Prostate gland (tissue), 2 donors: ENCODE data around the gene SLCO3A1.

Experiments used
- POLR2A ChIP-seq: fragments of 450-650 bp; IDR thresholded peaks from one replicate; pipeline ENCODE4 v1.6.1; 2016; ENCODE audit warnings: antibody characterized with exemption, mild to moderate bottlenecking
- POLR2AphosphoS5 ChIP-seq: sonication (generic); formaldehyde crosslinking; IDR thresholded peaks from one replicate; pipeline ENCODE4 v1.6.1; 2017; ENCODE audit warnings: antibody characterized with exemption
- TF ChIP-seq, protein P1 (sequence below), 4 experiments: fragments of 200-600 bp in 2 of 4; fragments of 450-650 bp in 2 of 4; sonication (generic) in 2 of 4; IDR thresholded peaks; 1 replicate in 3 of 4; 2 replicates in 1 of 4; pipeline ENCODE4 v1.5.1; 2016 to 2019; ENCODE audit warnings: antibody characterized with exemption in 4 of 4, mild to moderate bottlenecking in 2 of 4, moderate library complexity in 2 of 4

DNA sequence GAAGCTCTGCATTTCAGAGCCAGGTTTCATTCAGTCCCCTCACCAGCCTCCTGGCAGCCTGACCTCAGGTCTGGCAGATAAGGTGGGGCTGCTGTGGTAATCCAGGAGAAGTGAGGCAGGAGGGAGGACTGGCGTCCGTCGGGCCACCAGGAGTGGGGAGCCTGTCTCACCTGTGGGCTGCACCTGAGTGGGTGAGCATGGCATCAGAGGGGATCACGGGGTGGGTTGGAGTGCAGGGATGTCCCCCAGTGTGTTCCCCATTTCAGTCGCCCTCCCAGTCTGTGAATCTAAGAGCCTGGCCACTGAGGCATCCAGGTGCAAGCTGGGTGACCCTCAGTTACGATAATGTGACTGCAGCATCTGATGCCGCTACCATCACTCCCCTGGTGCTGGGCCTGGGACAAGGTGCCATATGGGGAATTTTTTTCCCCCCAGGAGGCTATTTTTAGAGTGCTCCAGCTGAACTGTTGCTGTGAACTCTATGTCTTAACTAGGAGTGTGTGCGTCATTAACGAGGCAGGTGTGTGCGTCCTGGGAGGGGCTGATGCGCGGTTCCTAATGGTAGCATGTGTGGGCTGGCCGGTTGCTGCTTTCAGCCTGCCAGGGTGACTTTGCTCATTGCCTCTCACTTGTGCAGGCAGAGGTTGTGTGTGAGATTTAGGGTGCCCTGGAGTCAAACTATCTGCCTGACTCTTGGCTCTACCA lies 165.2 kb downstream of the SLCO3A1 start:
- TF ChIP-seq, protein P1, sequence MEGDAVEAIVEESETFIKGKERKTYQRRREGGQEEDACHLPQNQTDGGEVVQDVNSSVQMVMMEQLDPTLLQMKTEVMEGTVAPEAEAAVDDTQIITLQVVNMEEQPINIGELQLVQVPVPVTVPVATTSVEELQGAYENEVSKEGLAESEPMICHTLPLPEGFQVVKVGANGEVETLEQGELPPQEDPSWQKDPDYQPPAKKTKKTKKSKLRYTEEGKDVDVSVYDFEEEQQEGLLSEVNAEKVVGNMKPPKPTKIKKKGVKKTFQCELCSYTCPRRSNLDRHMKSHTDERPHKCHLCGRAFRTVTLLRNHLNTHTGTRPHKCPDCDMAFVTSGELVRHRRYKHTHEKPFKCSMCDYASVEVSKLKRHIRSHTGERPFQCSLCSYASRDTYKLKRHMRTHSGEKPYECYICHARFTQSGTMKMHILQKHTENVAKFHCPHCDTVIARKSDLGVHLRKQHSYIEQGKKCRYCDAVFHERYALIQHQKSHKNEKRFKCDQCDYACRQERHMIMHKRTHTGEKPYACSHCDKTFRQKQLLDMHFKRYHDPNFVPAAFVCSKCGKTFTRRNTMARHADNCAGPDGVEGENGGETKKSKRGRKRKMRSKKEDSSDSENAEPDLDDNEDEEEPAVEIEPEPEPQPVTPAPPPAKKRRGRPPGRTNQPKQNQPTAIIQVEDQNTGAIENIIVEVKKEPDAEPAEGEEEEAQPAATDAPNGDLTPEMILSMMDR (IDR thresholded peaks at IDR 0.05): no peak
- TF ChIP-seq POLR2A (no peak), POLR2AphosphoS5 (no peak)
